Activated naive CD4-positive, alpha-beta T cell treated with Interleukin-2 at 50 U/mL for 16 hours (primary cell): ENCODE results near the gene MAGI1.

Experiments used
- DNase-seq: peaks from one replicate; pipeline ENCODE4 v3.0.0-alpha.2; 2020

Gene MAGI1

GRCh38 chr3:65379223-65379622 is 659.5 kb downstream of the MAGI1 start:
- no peak for DNase-seq

- no peak for DNase-seq
Observed at GRCh38 chr3:65377637-65378036, 661.1 kb downstream of the MAGI1 start.

GRCh38 chr3:65376426-65376825 is 662.3 kb downstream of the MAGI1 start:
- DNase-seq, result no peak

- DNase-seq, result no peak
Observed at GRCh38 chr3:65371053-65371452, 667.7 kb downstream of the MAGI1 start.

GRCh38 chr3:65368866-65369265 is 669.9 kb downstream of the MAGI1 start:
- DNase-seq, result no peak

- DNase-seq, result no peak
Observed at GRCh38 chr3:65362688-65363087, 676.0 kb downstream of the MAGI1 start.

- DNase-seq, result no peak
Observed at GRCh38 chr3:65361448-65361847, 677.3 kb downstream of the MAGI1 start.

- no peak for DNase-seq
Observed at GRCh38 chr3:65356331-65357248, 682.1 kb downstream of the MAGI1 start.

- DNase-seq, result no peak
Observed at GRCh38 chr3:65354880-65355279, 683.8 kb downstream of the MAGI1 start.

GRCh38 chr3:65352951-65353350 is 685.8 kb downstream of the MAGI1 start:
- no peak for DNase-seq

- DNase-seq, result no peak
Observed at GRCh38 chr3:65351753-65352152, 687.0 kb downstream of the MAGI1 start.

GRCh38 chr3:65350801-65351476 is 687.8 kb downstream of the MAGI1 start:
- DNase-seq, result no peak

- no peak for DNase-seq
Observed at GRCh38 chr3:65348398-65348995, 690.2 kb downstream of the MAGI1 start.

- DNase-seq, result no peak
Observed at GRCh38 chr3:65347166-65347565, 691.6 kb downstream of the MAGI1 start.

GRCh38 chr3:65344846-65345245 is 693.9 kb downstream of the MAGI1 start:
- DNase-seq, result no peak

GRCh38 chr3:65344444-65344843 is 694.3 kb downstream of the MAGI1 start:
- no peak for DNase-seq

- DNase-seq, result no peak
Observed at GRCh38 chr3:65343736-65344135, 695.0 kb downstream of the MAGI1 start.

GRCh38 chr3:65343026-65343425 is 695.7 kb downstream of the MAGI1 start:
- DNase-seq, result no peak

- no peak for DNase-seq
Observed at GRCh38 chr3:65342084-65342683, 696.5 kb downstream of the MAGI1 start.

- no peak for DNase-seq
Observed at GRCh38 chr3:65339192-65339740, 699.5 kb downstream of the MAGI1 start.

- no peak for DNase-seq
Observed at GRCh38 chr3:65338571-65338970, 700.1 kb downstream of the MAGI1 start.

GRCh38 chr3:65335587-65335986 is 703.1 kb downstream of the MAGI1 start:
- DNase-seq, result no peak

GRCh38 chr3:65334045-65334665 is 704.6 kb downstream of the MAGI1 start:
- DNase-seq, result no peak
